Esophagus muscularis mucosa (tissue), 4 donors: Measurements from ENCODE around the gene TAF10. TPM values are rescaled to one million over a fixed set of nuclear protein-coding genes. Genes with fewer than 3 reads are reported as not detected.
A peak's percentile ranks its signal among the peaks of the same experiment; 100 is the strongest.

Source experiments
- DNase-seq: peaks from one replicate; pipeline ENCODE4 v3.0.0-alpha.2; 2017; ENCODE audit errors: extremely low spot score
- H3K27ac ChIP-seq, 4 donors: fragments of 200-600 bp; sonication (generic); replicated peaks in 1 of 4; 1 replicate in 3 of 4; 2 replicates in 1 of 4; pipeline ENCODE4 v1.5.1; 2016 to 2019; ENCODE audit warnings: mild to moderate bottlenecking in 1 of 4
- H3K27me3 ChIP-seq, 4 donors: fragments of 200-600 bp; sonication (generic); one replicate each; pipeline versions ENCODE4 v1.5.1 to v1.6.0; 2016 to 2019
- H3K36me3 ChIP-seq, 4 donors: fragments of 200-600 bp; sonication (generic); one replicate each; pipeline ENCODE4 v1.5.1; 2016 to 2019
- H3K4me1 ChIP-seq, 4 donors: fragments of 200-600 bp; sonication (generic); one replicate each; pipeline ENCODE4 v1.5.1; 2016 to 2019
- H3K4me3 ChIP-seq, 4 donors: fragments of 200-600 bp; sonication (generic); 1 replicate in 2 of 4; 2 replicates in 2 of 4; pipeline ENCODE4 v1.5.1; 2016 to 2019; ENCODE audit warnings: mild to moderate bottlenecking in 4 of 4, moderate library complexity in 1 of 4
- H3K9me3 ChIP-seq, 4 donors: fragments of 200-600 bp; sonication (generic); 1 replicate in 3 of 4; 2 replicates in 1 of 4; pipeline ENCODE4 v1.5.1; 2016 to 2019
- CTCF ChIP-seq, 3 experiments: fragments of 200-600 bp in 2 of 3; fragments of 450-650 bp in 1 of 3; sonication (generic) in 2 of 3; IDR thresholded peaks; one replicate each; pipeline ENCODE4 v1.5.1; 2017 to 2019; ENCODE audit warnings: antibody characterized with exemption in 3 of 3, mild to moderate bottlenecking in 2 of 3, moderate library complexity in 1 of 3
- EP300 ChIP-seq: sonication (generic); formaldehyde crosslinking; IDR thresholded peaks from one replicate; pipeline ENCODE4 v1.6.1; 2017; ENCODE audit warnings: antibody characterized with exemption
- POLR2A ChIP-seq: fragments of 450-650 bp; IDR thresholded peaks from one replicate; pipeline ENCODE4 v1.6.1; 2017; ENCODE audit warnings: antibody characterized with exemption, moderate library complexity, mild to moderate bottlenecking, low read depth
- POLR2AphosphoS5 ChIP-seq, 2 donors: sonication (generic); formaldehyde crosslinking; IDR thresholded peaks; one replicate each; pipeline ENCODE4 v1.6.1; 2017; ENCODE audit warnings: antibody characterized with exemption in 2 of 2
- WGBS: methylation state at CpG from one replicate; pipeline ENCODE4 v1.1.5; 2018; 5-methylcytosine and 5-hydroxymethylcytosine counted together
- intact Hi-C: fragments of 100-400 bp; cut with DNase I; formaldehyde crosslinking; loops from one replicate; pipeline ENCODE4 v1.15.1; 2023
- total RNA-seq, 4 donors: library from RNA; depleted of rRNA; stranded (reverse); fragments of >200 nt; gene quantifications; one replicate each; pipeline versions ENCODE4 v1.1.0 to v1.2.1, GENCODE V29; 2016

Gene TAF10
- total RNA-seq, 4 donors from 2014 or later, result 24.2 to 51.1 (median 43.4) TPM

GRCh38 chr11:6602096-6602940 lies 9.7 kb downstream of the TAF10 start:
- Histone ChIP-seq H3K36me3 (peaks cover 22 to 45% (median 37%) of the 10 kb centered on the region in 4 donors), H3K9me3 (no peaks in the 10 kb centered on the region), H3K27me3 (no peaks in the 10 kb centered on the region), H3K4me3 (peak overlapping the region; percentile 80 to 99 (median 86)), H3K4me1 (peaks cover 57 to 84% (median 74%) of the 10 kb centered on the region in 4 donors), H3K27ac (peak overlapping the region; percentile 97 to 98 (median 98))
- 50% methylated on average over 7 of the region's 7 CpGs for WGBS
- intact Hi-C loops, result loop anchor here (10.0 kb wide), 2 partner anchors 128 to 208 kb away; partner anchors contain the start of genes SMPD1 and TRIM3
- TF ChIP-seq EP300 (no peak), POLR2A (no peak), POLR2AphosphoS5 (IDR thresholded peaks at IDR 0.05) (no peak), CTCF (IDR thresholded peaks at IDR 0.05) (no peak)
- DNase-seq, result peak; percentile 29

- H3K9me3 ChIP-seq, result no peaks in the 10 kb centered on the region
- H3K4me3 ChIP-seq, result no peak overlapping the region
- DNase-seq, result peak; percentile 55
- H3K27ac ChIP-seq, result peak overlapping the region in 1 of 4 donors; percentile 16
- intact Hi-C loops, result loop anchor here (10.0 kb wide), 2 partner anchors 126 to 206 kb away; partner anchors contain the start of genes SMPD1 and TRIM3
- peaks cover 22 to 48% (median 37%) of the 10 kb centered on the region in 4 donors for H3K36me3 ChIP-seq
- H3K4me1 ChIP-seq, result peaks cover 58 to 85% (median 74%) of the 10 kb centered on the region in 4 donors
- no peaks in the 10 kb centered on the region for H3K27me3 ChIP-seq
- no peak for TF ChIP-seq CTCF (IDR thresholded peaks at IDR 0.05)
- no peak for TF ChIP-seq POLR2AphosphoS5 (IDR thresholded peaks at IDR 0.05)
- TF ChIP-seq EP300, result no peak
- TF ChIP-seq POLR2A, result no peak
- 92% methylated on average over 5 of the region's 13 CpGs for WGBS
Observed at GRCh38 chr11:6601041-6601461, 11.0 kb downstream of the TAF10 start.

- peaks cover 57 to 81% (median 70%) of the 10 kb centered on the region in 4 donors for H3K4me1 ChIP-seq
- no peaks in the 10 kb centered on the region for H3K9me3 ChIP-seq
- peak overlapping the region in 2 of 4 donors; percentile 6 to 82 for H3K27ac ChIP-seq
- WGBS, result 86% methylated on average over 2 of the region's 2 CpGs
- peaks cover 22 to 48% (median 37%) of the 10 kb centered on the region in 4 donors for H3K36me3 ChIP-seq
- TF ChIP-seq CTCF (IDR thresholded peaks at IDR 0.05), result no peak
- no peak for TF ChIP-seq POLR2A
- TF ChIP-seq POLR2AphosphoS5 (IDR thresholded peaks at IDR 0.05), result no peak
- TF ChIP-seq EP300, result no peak
- no peaks in the 10 kb centered on the region for H3K27me3 ChIP-seq
- peak; percentile 14 for DNase-seq
- H3K4me3 ChIP-seq, result no peak overlapping the region
- intact Hi-C loops, result loop anchor here (10.0 kb wide), 2 partner anchors 125 to 205 kb away; partner anchors contain the start of genes SMPD1 and TRIM3
Observed at GRCh38 chr11:6599881-6600390, 12.1 kb downstream of the TAF10 start.

GRCh38 chr11:6599449-6599848 lies 12.6 kb downstream of the TAF10 start:
- DNase-seq, result peak; percentile 12
- no peak overlapping the region for H3K4me3 ChIP-seq
- no peaks in the 10 kb centered on the region for H3K9me3 ChIP-seq
- intact Hi-C loops, result no loop called here
- TF ChIP-seq EP300 (no peak), CTCF (IDR thresholded peaks at IDR 0.05) (no peak), POLR2AphosphoS5 (IDR thresholded peaks at IDR 0.05) (no peak), POLR2A (no peak)
- 88% methylated on average over 1 of the region's 1 CpG for whole genome bisulfite sequencing
- H3K27ac ChIP-seq, result peak overlapping the region in 2 of 4 donors; percentile 67 to 82
- H3K27me3 ChIP-seq, result no peaks in the 10 kb centered on the region
- H3K36me3 ChIP-seq, result peaks cover 22 to 53% (median 37%) of the 10 kb centered on the region in 4 donors
- peaks cover 57 to 78% (median 68%) of the 10 kb centered on the region in 4 donors for H3K4me1 ChIP-seq
